NCI-H2081 treated with DMSO at 0.1 percent for 48 hours (cell line): ENCODE results near the gene SLC12A6.

Experiments used
- DNase-seq: peaks from one replicate; lab custom pipeline; 2025; lab: John Stamatoyannopoulos, UW

The SLC12A6 gene

GRCh38 chr15:34259566-34259965 is 78.0 kb downstream of the SLC12A6 start:
- no peak for DNase-seq

- DNase-seq = no peak
These were observed 79.4 kb downstream of the SLC12A6 start for GRCh38 chr15:34258151-34258550.

DNA sequence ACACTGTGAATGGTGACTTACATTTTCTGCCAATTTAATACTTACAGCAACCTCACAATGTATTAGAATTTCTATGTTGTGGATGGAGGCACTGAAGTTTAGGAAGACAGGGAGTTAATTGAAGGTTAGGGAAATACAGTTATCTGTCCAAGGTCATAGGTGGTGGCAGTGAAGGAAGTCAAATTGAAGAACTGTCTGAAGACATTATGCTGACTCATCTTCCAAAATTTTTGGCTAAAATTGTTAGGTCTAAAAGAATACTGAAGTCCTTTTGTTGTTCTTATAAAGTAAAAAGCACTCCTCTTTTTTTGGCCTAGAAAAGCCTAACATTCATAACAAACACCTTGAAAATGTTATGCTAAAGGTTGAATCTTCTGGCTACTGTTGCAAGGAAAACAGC is 85.0 kb downstream of the SLC12A6 start:
- DNase-seq = no peak

- no peak for DNase-seq
These were observed 89.4 kb downstream of the SLC12A6 start for GRCh38 chr15:34248190-34248589.

- no peak for DNase-seq
These were observed 91.2 kb downstream of the SLC12A6 start for GRCh38 chr15:34246276-34246976.

DNA sequence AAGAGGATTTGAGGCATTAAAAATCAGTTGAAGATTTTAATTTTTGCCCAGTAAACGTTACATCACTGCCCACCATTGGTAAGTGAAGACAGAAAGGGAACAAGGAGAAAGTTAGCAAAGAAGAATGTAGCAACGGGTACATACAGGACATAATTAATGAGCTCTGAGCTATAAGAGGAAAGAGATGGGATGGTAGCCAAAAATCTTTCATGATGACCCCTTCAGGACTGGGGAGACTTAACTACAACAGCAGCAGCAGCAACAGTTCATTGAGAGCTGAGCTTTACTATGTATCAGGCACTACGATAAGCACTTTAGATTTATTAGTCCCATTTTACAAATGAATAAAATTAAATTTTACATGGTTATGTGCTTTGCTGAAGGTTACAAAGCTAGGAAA is 94.4 kb downstream of the SLC12A6 start:
- DNase-seq = no peak

GRCh38 chr15:34242331-34242710 is 95.3 kb downstream of the SLC12A6 start:
- no peak for DNase-seq

DNA sequence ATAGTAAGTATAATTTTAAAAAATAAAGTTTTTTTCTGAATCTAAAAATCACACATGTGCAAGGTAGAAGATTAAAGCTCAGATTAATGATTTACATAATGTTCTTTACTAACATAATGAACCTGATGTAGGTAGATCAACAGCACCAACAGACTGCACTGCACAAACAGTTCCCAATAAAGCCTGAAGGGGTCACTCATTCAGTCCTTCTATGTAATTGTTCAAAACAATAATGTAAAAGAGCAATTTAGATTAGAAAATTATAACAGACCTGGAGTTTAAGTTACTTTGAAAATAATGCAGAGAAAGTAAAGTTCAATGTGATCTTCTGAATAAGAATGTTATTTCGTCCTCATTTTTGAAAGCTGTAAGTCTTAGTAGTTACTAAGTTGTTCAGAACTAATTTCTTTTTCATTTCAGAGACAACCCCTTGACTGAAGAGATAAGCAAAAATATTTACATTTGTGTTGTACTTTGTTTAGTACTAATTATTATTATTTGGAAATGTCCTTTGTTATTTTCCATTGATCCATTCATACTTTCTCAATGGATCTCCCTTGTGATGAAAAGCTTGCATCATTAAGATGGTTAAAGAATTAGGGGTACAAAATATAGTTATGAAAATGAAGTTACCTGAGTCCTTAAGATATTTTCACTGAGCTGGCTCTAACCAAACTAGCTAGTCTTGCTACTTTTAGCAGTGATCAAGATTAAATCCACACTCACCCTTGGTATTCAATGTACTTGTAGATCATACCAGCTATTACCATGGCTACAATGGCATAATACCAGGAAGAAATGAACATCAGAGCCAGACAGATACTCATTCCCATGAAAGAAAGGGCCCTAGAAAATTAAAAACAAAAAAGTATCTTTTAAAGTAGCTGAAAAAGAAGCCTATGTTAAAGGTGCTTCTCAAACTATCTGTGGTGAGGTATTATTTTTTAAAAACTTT is 95.9 kb downstream of the SLC12A6 start:
- DNase-seq = no peak

GRCh38 chr15:34240537-34240936 is 97.0 kb downstream of the SLC12A6 start:
- DNase-seq = no peak

- no peak for DNase-seq
These were observed 98.3 kb downstream of the SLC12A6 start for GRCh38 chr15:34239151-34239808.

- no peak for DNase-seq
These were observed 104.0 kb downstream of the SLC12A6 start for GRCh38 chr15:34233614-34234013.

DNA sequence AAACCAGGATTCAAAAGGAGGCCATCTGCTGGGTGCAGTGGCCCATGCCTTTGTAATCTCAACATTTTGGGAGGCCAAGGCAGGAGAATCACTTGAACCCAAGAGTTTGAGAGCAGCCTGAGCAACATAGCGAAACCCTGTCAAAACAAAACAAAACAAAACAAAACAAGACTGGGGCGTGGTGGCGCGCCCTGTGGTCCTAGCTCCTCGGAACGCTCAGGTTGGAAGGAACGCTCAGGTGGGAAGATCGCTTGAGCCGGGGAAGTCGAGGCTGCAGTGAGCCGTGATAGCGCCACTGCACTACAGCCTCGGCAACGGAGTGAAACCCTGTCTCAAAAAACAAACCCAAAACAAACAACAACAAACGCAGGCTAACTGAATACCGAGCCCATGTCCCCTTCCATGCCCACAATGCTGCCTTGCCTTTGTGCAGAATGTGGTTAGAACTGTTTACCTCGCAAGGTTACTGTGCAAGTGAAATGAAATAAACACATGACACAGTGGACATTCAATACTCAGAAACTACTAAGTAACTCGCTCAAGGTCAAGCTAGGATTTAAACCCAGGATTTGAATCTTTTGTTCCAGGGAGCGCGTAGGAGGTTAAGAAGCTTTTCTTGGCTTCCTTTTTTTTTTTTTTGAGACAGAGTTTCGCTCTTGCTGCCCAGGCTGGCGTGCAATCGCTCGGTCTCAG is 113.5 kb downstream of the SLC12A6 start:
- no peak for DNase-seq

GRCh38 chr15:34217587-34218225 is 119.9 kb downstream of the SLC12A6 start:
- no peak for DNase-seq

GRCh38 chr15:34216527-34217270 is 120.9 kb downstream of the SLC12A6 start:
- no peak for DNase-seq

DNA sequence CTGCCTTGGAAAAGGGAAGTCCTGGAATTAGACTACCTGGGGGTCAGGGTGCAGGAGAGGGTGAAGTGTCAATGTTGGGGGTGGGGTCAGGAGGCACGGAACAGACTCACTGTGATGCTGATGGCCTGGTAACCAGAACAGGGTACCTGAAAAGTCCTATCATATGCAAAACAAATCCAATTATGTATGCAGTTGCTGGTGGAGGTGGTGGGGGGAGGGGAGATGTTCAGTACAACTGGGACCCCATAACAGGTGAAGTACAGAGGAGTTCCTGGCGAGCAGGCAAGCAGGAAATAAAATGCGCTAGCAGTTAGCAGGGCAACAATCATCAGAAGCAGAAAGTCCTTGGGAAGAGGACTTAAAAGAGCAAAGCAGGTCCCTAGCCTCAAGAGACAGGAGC is 123.4 kb downstream of the SLC12A6 start:
- no peak for DNase-seq

- DNase-seq = no peak
These were observed 123.9 kb downstream of the SLC12A6 start for GRCh38 chr15:34213690-34214089.

GRCh38 chr15:34209421-34210282 is 127.9 kb downstream of the SLC12A6 start, which contains the start of gene KATNBL1:
Gene KATNBL1, minus strand, starts transcription at chr15:34210096. Its CDS starts 46,420 bp downstream, at chr15:34163676.
- DNase-seq = peak; percentile 60

DNA sequence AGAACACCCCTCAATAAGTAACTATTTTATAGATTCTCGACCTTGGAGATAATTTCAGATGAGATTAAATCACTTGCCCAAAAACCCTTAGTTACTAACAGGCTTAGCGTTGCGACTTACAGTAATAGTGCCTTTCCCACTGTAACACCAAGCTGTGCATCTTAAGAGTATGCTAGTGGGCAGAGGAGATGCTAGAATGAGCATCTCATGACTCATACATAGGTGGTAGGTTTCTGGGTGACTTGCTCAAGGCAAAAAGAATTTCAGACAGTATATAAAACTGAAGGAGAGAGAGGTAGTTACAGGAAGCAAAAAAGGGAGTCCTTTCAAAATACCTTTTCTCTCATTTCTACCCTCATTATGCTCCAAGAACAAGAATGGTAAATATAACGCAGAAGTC is 131.6 kb downstream of the SLC12A6 start:
- no peak for DNase-seq

- DNase-seq = no peak
These were observed 133.6 kb downstream of the SLC12A6 start for GRCh38 chr15:34203936-34204335.

GRCh38 chr15:34203305-34203704 is 134.3 kb downstream of the SLC12A6 start:
- no peak for DNase-seq
